Measurements from ENCODE around the gene CBARP. TPM values are rescaled to one million over a fixed set of nuclear protein-coding genes. Genes with fewer than 3 reads are reported as not detected.

The CBARP gene
- total RNA-seq, 1 donor, result 1.8 TPM

GRCh38 chr19:1220976-1221903 is 16.6 kb downstream of the CBARP start:
- peak; percentile 100 for DNase-seq (ENCODE audit: insufficient read length, low spot score, missing footprints)
- Histone ChIP-seq H3K27me3 (ENCODE audit: insufficient read depth, low read length) (no peaks in the 10 kb centered on the region), H3K4me2 (ENCODE audit: insufficient read depth, low read length) (no peak overlapping the region), H3K79me2 (ENCODE audit: insufficient read depth, low read length) (peaks cover 61% of the 10 kb centered on the region), H3K4me1 (ENCODE audit: insufficient read depth, low read length) (peaks cover 7% of the 10 kb centered on the region), H3K4me3 (ENCODE audit: insufficient read depth, low read length) (no peak overlapping the region), H4K20me1 (ENCODE audit: insufficient read depth, low read length) (peaks cover 38% of the 10 kb centered on the region), H2AFZ (ENCODE audit: low read length) (no peak overlapping the region), H3K27ac (ENCODE audit: low read depth, low read length) (peak overlapping the region; percentile 17), H3K36me3 (ENCODE audit: insufficient read depth, low read length) (peaks cover 21% of the 10 kb centered on the region), H3K9me3 (ENCODE audit: low read depth, low read length) (no peaks in the 10 kb centered on the region)
- TF ChIP-seq, protein P1, sequence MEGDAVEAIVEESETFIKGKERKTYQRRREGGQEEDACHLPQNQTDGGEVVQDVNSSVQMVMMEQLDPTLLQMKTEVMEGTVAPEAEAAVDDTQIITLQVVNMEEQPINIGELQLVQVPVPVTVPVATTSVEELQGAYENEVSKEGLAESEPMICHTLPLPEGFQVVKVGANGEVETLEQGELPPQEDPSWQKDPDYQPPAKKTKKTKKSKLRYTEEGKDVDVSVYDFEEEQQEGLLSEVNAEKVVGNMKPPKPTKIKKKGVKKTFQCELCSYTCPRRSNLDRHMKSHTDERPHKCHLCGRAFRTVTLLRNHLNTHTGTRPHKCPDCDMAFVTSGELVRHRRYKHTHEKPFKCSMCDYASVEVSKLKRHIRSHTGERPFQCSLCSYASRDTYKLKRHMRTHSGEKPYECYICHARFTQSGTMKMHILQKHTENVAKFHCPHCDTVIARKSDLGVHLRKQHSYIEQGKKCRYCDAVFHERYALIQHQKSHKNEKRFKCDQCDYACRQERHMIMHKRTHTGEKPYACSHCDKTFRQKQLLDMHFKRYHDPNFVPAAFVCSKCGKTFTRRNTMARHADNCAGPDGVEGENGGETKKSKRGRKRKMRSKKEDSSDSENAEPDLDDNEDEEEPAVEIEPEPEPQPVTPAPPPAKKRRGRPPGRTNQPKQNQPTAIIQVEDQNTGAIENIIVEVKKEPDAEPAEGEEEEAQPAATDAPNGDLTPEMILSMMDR (IDR thresholded peaks at IDR 0.05; ENCODE audit: extremely low read depth, low read depth, low read length), result peak; percentile 61

DNA sequence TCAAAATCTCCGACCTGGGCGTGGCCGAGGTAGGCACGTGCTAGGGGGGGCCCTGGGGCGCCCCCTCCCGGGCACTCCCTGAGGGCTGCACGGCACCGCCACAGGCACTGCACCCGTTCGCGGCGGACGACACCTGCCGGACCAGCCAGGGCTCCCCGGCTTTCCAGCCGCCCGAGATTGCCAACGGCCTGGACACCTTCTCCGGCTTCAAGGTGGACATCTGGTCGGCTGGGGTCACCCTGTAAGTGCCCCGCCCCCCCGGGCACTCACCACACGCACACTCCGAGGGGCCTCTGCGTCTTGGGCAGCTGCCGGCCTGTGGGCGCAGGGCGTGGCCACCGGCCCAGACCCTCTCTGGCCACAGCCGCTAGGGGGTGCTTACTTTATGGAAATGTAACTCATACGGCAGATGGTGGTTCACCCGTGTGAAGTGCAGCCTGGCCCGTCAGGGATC is 17.3 kb downstream of the CBARP start:
- Histone ChIP-seq H3K79me2 (ENCODE audit: insufficient read depth, low read length) (peaks cover 61% of the 10 kb centered on the region), H3K4me3 (ENCODE audit: insufficient read depth, low read length) (no peak overlapping the region), H3K36me3 (ENCODE audit: insufficient read depth, low read length) (peaks cover 21% of the 10 kb centered on the region), H2AFZ (ENCODE audit: low read length) (no peak overlapping the region), H3K4me1 (ENCODE audit: insufficient read depth, low read length) (peaks cover 13% of the 10 kb centered on the region), H3K27me3 (ENCODE audit: insufficient read depth, low read length) (no peaks in the 10 kb centered on the region), H4K20me1 (ENCODE audit: insufficient read depth, low read length) (peaks cover 34% of the 10 kb centered on the region), H3K4me2 (ENCODE audit: insufficient read depth, low read length) (no peak overlapping the region), H3K27ac (ENCODE audit: low read depth, low read length) (no peak overlapping the region), H3K9me3 (ENCODE audit: low read depth, low read length) (no peaks in the 10 kb centered on the region)
- TF ChIP-seq, protein P1 (IDR thresholded peaks at IDR 0.05; ENCODE audit: extremely low read depth, low read depth, low read length), result no peak
- no peak for DNase-seq (ENCODE audit: insufficient read length, low spot score, missing footprints)

DNA sequence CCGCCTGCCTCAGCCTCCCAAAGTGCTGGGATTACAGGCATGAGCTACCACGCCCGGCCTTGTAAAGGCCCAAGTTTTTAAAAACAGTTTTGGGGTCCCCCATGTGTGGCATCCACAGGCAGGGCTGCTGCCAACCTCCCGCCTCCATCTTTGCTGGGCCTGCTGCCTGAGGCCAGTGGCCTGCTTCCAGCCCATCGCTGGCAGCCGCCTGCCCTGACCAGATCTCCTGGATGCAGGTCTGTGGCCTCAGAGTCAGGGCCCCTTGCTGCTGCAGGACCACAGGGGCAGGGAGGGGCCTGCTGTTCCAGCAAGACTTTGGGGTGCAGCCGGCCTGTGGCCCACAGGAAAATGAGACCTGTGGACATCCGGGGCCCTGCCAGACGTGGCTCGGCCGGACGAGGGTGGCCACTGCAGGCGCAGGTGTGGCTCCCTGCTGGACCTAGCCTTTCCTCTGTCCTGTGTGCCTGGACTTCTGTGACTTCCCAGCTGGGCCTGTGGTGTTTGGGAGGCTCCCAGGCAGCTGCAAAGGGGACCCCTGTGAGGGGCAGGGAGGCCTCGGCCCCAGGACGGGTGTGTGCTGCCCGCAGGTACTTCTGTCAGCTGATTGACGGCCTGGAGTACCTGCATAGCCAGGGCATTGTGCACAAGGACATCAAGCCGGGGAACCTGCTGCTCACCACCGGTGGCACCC is 17.9 kb downstream of the CBARP start:
- H3K4me1 ChIP-seq (ENCODE audit: insufficient read depth, low read length), result peaks cover 18% of the 10 kb centered on the region
- no peak overlapping the region for H3K4me3 ChIP-seq (ENCODE audit: insufficient read depth, low read length)
- H4K20me1 ChIP-seq (ENCODE audit: insufficient read depth, low read length), result peaks cover 33% of the 10 kb centered on the region
- no peak overlapping the region for H3K4me2 ChIP-seq (ENCODE audit: insufficient read depth, low read length)
- H3K9me3 ChIP-seq (ENCODE audit: low read depth, low read length), result no peaks in the 10 kb centered on the region
- TF ChIP-seq, protein P1 (IDR thresholded peaks at IDR 0.05; ENCODE audit: extremely low read depth, low read depth, low read length), result no peak
- DNase-seq (ENCODE audit: insufficient read length, low spot score, missing footprints), result no peak
- no peak overlapping the region for H3K27ac ChIP-seq (ENCODE audit: low read depth, low read length)
- H3K79me2 ChIP-seq (ENCODE audit: insufficient read depth, low read length), result peaks cover 67% of the 10 kb centered on the region
- H3K36me3 ChIP-seq (ENCODE audit: insufficient read depth, low read length), result peaks cover 21% of the 10 kb centered on the region
- no peak overlapping the region for H2AFZ ChIP-seq (ENCODE audit: low read length)
- no peaks in the 10 kb centered on the region for H3K27me3 ChIP-seq (ENCODE audit: insufficient read depth, low read length)

All from osteoblast (primary cell).